NB4 (cell line): ENCODE measurements around the gene TRPM4.

Source experiments
- DNase-seq: peaks from one replicate; pipeline ENCODE4 v3.0.0; 2010; ENCODE audit warnings: low read depth
- H3K4me3 ChIP-seq: one replicate; pipeline ENCODE4 v1.5.1; 2011; ENCODE audit warnings: mild to moderate bottlenecking, low read depth, low read length, moderate library complexity
- CTCF ChIP-seq: IDR thresholded peaks from one replicate; pipeline ENCODE4 v1.5.1; 2012; ENCODE audit warnings: low read depth, low read length
- MYC ChIP-seq: IDR thresholded peaks from 2 replicates; pipeline ENCODE4 v1.6.1; 2011; ENCODE audit warnings: low read depth, low read length
- POLR2A ChIP-seq: IDR thresholded peaks from 2 replicates; pipeline ENCODE4 v1.6.1; 2011; ENCODE audit warnings: mild to moderate bottlenecking; ENCODE audit not compliant: insufficient read length; ENCODE audit errors: extremely low read depth
- TF ChIP-seq, protein P1 (sequence below): IDR thresholded peaks from 2 replicates; pipeline ENCODE4 v1.6.1; 2011; ENCODE audit warnings: low read depth, low read length

Gene TRPM4

GRCh38 chr19:49157445-49158224 lies at the start of gene TRPM4:
Gene TRPM4, plus strand, starts transcription at chr19:49157792. Its CDS starts 75 bp downstream, at chr19:49157867.
- peak; percentile 40 for DNase-seq
- no peak for TF ChIP-seq MYC
- TF ChIP-seq, protein P1, sequence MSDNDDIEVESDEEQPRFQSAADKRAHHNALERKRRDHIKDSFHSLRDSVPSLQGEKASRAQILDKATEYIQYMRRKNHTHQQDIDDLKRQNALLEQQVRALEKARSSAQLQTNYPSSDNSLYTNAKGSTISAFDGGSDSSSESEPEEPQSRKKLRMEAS, result no peak
- TF ChIP-seq CTCF, result no peak
- TF ChIP-seq POLR2A, result no peak
- H3K4me3 ChIP-seq, result no peak within 1 kb of the TSS

GRCh38 chr19:49109051-49109450 lies 48.5 kb upstream of the TRPM4 start:
- TF ChIP-seq CTCF (no peak), MYC (no peak), POLR2A (no peak)
- TF ChIP-seq, protein P1, result no peak
- H3K4me3 ChIP-seq, result no peak overlapping the region

DNA sequence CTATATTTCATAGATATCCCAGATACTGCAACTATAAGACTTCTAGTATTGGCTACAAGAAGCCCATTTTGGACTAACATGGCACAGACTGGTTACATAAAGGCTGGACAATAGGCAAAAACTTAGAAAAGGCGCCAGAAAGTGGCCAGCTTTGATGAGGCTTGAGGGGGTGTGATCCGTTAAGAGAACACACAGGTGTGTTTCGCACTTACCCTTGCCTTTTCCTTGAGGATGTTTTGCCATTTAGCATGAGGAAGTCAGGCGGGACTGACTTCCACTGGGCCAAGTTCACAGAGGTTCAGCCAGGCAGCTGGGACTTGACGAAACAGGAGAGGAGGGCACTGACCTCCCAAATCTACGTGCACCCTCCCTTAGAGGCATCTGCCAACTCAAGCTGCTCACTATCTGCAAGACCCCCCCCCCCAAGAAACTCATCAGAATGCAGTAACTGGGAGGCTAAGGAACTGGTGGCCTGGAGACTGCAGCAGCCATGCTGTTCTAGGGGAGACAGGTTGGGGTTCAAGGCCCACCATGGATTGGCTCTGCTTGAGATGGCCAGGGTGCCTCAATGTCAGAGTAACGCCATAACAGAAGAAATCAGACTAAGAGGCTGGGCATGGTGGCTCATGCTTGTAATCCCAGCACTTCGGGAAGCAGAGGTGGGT lies 47.9 kb upstream of the TRPM4 start:
- H3K4me3 ChIP-seq, result no peak overlapping the region
- TF ChIP-seq, protein P1, result no peak
- TF ChIP-seq POLR2A (no peak), CTCF (no peak), MYC (no peak)
- no peak for DNase-seq

More at GRCh38 chr19:49109051-49109450, 48.5 kb upstream of the TRPM4 start:
- no peak for DNase-seq

- DNase-seq, result no peak
- TF ChIP-seq POLR2A, result no peak
- TF ChIP-seq, protein P1, result no peak
- H3K4me3 ChIP-seq, result no peak overlapping the region
Measured at GRCh38 chr19:49110567-49110966, 47.0 kb upstream of the TRPM4 start.

DNA sequence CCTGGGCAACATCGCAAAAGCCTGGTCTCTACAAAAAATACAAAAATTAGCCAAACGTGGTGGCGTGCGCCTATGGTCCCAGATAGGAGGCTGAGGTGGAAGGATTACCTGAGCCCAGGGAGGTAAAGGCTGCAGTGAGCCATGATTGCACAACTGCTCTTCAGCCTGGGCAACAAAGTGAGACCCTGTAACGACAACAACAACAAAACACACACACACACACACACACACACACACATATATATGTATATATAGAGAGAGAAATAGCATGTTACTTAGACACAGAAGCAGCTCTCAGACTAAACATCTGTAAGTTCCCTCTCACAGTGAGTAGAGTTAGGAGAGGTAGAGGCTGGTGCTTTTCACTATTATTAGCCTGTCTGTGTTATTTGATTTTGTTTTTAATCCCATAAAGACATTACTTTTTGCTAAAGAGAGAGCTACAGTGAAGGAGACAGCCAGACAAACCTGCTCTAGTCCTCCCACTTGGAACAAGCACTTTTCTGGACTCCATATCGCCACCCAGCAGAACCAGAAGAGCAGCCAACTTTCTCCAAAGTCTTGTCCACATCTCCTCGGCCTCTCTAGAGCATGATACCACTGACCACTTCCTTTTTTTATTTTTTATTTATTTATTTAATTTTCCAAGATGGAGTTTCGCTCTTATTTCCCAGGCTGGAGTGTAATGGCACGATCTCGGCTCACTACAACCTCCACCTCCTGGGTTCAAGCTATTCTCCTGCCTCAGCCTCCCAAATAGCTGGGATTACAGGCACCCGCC lies 46.2 kb upstream of the TRPM4 start:
- TF ChIP-seq, protein P1, result no peak
- TF ChIP-seq POLR2A (no peak), MYC (no peak), CTCF (no peak)
- DNase-seq, result no peak
- no peak overlapping the region for H3K4me3 ChIP-seq
